Activated CD4-positive, alpha-beta T cell treated with anti-CD3 and anti-CD28 coated beads for 1 hour (primary cell): Measurements from ENCODE around the gene FHDC1.

Source experiments
- DNase-seq: peaks from one replicate; pipeline ENCODE4 v3.0.0-alpha.2; 2020

The FHDC1 gene

GRCh38 chr4:152961014-152961772, 25.1 kb downstream of the FHDC1 start:
- no peak for DNase-seq

DNA sequence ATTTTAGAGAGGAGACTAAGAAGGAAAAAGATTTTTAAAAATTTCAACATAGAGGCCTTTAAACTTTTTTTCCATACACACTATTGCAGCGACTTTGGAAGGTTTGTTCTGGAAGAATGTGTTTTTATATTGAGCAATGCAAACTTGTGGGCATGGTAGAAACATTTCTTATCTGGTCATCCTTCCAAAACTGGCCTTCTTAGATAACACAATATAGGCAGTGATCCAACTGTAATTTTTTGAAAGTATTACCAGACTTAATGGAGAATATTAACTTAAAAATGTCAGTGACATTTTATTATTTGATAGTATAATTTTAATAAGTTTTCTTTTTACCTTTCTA, 25.6 kb downstream of the FHDC1 start:
- no peak for DNase-seq

DNA sequence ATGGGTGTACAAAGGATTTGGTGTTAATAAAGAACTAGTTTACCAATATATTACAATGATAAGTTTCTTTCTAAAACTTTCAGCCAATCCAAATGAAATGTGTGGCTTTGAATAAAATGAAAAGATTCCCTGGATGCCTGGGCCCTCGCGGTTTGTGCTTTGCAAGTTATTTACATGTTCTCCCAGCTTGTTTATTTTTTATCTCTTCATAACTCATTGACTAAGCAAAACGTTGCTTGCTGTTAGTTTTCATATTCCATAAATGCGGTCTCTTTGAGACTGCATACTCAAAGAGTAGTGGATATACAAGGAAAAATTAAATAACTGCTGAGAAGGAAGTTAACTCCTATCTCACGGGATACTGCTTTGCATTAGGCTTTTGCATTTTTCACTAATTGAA, 26.0 kb downstream of the FHDC1 start:
- DNase-seq, result no peak

DNA sequence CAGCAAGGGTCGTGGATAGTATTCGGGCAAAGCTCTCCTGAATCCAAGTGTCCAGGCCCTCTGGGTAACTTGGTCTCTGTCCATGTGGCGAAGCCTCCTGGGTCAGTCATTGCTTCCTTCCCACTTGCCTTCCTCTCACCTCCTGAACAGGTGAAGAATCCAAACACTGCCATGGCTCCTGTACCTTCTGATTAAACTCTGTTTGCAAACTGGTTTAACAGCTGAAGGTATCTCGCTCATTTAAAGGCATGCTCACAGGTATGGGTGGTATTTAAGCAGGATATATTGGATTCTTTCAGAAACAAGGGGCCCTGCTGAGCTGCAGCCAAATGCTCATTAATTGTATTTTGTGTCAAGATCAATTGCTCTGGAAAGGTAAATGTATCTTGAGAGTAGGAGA, 28.2 kb downstream of the FHDC1 start:
- no peak for DNase-seq

DNA sequence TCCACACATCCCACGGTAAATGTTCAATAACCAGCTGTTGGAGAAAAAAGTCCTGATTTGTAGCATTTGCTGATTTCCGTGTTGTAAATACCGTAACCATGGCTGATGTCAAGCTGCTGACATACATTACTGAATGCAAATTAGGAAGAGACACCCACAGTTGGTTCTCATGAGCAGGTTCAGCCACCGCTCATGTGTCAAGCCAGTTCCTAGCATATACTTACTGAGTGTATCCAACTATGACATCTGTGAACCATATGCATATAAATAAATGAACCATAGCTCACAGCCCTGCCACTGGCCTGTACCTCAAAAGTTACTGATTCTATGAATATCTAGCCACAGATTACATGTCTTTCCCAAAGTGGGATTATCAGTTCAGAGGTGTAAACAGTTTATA, 29.5 kb downstream of the FHDC1 start:
- DNase-seq, result no peak

GRCh38 chr4:152967907-152968306, 31.8 kb downstream of the FHDC1 start:
- no peak for DNase-seq

GRCh38 chr4:152968806-152969394, 32.8 kb downstream of the FHDC1 start:
- DNase-seq, result no peak

DNA sequence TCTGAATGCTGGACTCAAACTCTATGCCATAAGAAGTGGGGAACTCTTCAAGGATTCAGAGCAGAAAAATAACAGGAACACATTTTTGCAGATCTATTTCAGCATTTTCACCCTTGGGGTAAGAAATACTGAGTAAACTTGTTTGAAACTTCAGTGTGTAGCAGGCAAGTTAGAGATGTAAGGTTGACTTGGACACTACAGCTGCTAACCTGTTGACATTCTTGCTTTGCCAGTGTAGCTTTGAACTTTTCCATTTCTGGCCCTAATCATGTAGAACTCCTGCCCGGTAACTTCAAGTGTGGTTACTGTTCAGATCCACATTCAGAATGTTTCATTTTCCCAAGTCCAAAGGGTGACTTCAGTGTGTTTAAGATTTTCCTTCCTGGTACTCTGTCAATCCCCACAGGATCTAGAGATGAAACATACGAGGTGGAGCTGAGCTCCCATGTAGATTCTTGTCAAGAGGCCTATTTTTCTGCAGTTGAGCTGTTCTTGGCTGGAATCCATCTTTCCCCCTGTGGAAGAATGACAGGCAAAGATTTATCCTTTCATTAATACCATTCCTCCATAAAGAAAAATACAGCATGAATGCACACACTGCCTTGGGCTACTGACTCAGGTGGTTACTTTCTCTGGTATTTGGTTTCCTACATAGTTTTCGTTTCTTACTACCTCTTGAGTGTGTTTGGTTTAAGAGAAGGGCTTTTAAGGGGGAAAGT, 34.1 kb downstream of the FHDC1 start:
- DNase-seq, result no peak

DNA sequence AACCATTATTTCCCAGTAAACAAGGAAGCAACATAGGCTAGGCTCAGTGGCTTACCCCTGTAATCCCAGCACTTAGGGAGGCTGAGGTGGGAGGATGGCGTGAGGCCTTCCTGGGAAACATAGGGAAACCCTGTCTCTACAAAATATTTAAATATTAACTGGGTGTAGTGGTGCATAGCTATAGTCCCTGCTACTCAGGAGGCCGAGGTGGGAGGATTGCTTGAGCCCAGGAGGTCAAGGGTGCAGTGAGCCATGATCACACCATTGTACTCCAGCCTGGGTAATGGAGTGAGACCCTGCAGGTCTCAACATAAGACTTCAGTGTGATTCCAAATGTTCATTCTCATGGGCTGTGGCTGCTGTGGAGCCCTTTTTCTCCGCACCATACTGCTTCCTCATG, 34.9 kb downstream of the FHDC1 start:
- no peak for DNase-seq

DNA sequence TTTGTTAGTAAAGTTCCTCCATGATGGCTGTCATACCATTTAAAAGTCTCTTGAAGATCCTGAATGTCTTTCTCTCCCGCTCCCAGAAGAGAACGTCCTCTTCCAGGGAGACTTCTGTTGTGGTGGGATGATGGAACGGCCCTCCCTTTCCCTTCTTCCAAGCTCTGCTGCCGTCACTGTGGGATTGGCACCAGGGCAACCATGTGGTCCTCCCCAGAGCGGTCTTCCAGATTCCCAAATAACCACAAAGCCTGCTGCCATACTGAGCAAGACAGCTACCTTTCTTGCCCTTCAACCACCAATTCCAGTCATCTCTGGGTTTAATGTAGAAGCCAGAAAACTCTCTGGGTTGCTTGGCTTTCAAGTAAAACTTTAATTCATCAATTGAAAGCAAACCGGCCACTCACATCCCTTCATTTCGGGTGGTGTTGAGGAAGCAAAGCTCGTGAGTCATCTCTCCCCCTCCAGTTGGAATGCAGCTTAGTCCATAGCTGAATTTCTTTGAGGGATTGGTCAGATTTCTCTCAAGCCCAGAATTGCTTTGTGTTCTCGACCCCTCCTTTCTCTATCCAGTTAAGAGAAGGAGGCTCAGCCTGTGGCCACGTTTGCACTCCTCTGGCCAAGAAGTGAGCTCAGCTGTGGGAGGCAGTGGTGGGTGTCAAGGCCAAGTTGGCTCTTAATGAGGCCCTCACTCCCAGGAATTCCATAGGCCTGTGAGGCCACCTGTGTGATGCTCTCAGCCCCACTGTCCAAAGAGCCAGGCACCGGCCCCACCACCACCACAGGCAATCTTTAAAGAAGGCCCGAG, 36.9 kb downstream of the FHDC1 start:
- no peak for DNase-seq

DNA sequence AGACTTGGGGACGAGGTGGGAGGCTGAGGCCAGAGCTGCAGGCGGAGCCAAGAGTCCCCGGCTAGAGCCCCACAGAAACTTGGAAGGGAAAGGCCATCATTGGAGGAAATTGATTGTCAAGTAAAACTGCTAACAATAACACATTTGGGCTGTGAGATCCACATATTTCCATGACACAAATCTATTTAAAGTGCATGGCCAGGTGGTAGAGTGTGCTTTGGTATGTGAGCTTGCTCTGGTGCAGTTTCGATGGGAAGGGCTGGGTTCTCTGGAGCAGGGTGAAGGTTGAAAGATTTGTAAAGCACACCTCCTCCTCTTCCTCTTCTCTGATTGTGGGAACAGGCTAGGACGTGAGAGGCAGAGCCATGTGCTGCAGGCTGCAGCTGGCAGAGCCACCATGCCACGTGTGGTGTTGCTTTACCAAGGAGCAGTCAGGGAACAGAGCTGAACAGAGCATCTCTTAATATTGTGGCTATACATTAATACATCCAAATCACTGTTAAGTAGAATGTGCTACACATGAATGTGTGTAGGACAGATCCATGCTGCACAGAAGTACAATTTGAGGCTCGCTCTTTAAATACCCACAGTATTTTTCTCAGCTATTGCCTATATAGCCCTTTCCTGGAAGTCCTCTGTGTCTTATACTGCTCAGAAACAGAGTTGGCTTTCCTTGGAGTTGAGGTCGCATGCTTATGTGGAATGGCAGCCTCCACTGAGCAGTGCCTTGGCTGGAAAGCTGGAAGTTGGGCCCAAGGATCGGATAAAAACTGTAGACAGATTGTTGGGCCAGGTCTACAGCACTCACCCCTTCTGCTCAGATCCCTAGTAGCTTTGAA, 37.7 kb downstream of the FHDC1 start:
- no peak for DNase-seq

DNA sequence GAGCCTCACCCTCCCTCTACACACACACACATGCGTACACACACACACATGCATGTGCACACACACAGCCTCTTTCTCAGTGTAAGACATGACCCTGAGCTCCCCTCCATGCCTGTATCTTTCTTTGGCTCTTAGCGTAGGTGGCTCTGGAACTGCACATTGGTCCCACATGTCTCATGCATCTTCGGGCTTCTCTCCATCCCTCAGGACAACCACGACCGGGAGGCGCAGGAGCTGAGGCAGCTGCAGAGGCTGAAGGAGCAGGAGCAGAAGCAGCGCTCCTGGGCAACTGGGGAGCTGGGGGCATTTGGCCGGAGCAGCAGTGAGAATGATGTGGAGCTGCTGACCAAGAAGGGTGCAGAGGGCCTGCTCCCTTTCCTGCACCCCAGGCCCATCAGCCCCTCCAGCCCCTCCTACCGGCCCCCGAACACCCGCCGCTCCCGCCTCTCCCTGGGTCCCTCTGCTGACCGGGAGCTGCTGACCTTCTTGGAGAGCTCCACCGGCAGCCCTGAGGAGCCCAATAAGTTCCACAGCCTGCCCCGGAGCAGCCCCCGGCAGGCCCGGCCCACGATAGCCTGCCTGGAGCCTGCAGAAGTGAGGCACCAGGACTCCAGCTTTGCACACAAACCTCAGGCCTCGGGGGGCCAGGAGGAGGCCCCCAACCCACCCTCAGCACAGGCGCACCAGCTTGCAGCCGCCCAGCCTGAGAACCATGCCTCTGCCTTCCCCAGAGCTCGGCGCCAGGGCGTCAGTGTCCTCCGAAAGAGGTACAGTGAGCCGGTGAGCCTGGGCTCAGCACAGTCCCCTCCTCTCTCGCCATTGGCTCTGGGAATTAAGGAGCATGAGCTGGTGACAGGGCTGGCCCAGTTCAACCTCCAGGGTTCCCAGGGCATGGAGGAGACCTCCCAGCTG, 38.6 kb downstream of the FHDC1 start:
- DNase-seq, result no peak

GRCh38 chr4:152975380-152976211, 39.5 kb downstream of the FHDC1 start:
- DNase-seq, result no peak

GRCh38 chr4:152976212-152976761, 40.2 kb downstream of the FHDC1 start:
- DNase-seq, result no peak

- no peak for DNase-seq
These were observed 43.7 kb downstream of the FHDC1 start for GRCh38 chr4:152979731-152980330.

DNA sequence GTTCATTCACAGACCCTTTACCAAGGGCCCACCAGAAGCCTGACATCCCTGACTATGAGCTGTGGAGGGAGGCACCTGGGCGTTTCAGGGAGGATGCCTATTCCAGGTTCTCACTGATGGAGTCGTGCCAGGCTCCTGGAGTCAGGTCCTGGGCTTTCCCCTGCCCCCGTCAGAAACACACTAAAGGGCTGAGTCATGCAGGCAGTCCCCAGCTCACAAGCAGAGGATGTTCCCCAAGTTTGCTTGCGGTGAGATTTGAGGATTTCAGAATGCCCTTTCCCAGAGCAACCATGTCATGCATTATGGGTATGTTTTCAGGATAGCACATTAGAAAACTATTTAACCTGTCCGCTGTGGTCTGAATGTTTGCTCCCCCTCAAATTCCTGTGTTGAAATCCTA, 45.2 kb downstream of the FHDC1 start:
- no peak for DNase-seq

DNA sequence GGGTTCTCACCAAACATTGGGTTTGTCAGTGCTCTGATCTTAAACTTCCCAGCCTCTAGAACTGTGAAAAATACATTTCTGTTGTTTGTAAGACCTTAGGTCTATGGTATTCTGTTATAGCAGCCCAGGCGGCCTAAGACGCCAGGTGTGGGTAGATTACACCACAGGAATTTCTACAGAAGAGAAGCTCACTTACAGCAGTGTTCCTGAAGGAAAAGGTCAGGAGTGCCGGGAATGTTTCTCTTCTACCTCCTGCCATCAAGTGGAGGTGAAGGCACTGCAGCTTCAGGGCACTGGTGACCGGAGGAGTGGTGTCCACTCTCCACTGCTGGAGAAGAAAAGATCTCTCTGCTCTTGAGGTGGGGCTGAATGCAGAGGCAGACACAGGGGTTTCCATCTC, 45.7 kb downstream of the FHDC1 start:
- DNase-seq, result no peak

DNA sequence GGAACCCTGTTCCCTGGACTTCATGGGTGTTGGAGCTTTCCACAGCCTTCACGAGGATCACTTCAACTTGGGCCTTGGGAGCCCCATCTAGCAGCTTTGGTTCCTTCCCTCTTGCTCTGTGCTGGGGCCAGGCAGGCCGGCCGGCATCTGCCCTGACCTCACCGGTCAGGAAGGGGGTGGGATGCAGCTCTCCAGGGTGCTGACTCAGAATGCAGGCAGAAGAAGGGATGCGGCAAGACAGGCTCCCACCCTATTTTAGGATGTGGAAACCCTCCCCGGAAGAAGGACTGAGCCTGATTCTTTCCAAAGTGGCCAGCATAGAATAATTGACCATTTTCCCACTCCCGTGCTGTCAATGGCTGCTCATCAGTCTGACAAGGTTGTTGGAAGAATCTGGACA, 47.1 kb downstream of the FHDC1 start:
- DNase-seq, result no peak

DNA sequence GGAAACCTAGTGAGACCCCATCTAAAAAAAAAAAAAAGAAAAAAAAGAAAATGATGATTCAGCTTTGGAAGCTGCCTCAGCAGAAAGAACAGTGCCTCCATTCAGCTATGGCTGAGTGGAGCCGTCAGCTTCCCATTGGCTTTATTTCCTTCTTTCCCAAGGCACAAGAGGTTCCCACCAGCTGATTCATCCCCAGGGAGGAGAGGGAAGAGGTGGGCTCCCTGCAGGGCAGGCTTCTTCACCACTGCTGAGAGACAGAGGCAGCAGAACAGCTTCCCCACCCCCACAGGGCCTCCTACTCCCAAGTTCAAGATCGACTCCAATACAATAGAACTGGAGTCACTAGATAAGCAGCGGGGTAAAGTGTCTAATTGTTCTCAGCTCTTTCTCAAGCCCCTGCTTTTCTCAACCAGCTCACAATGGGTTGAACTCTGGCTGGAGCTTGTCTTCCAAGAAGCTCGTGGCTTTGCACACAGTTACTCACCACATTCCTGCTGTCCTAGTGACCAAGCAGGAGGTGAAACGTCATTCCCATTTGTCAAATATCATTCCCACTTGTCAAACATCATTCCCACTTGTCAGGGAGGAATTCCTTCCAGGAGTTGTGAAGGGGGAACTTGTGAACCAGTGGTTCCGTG, 47.8 kb downstream of the FHDC1 start:
- DNase-seq, result no peak
